ENCODE results near the gene EEFSEC. TPM values are rescaled to one million over a fixed set of nuclear protein-coding genes. Genes with fewer than 3 reads are reported as not detected.

Gene EEFSEC
- total RNA-seq, 1 experiment from 2014 or later: 14.0 TPM

GRCh38 chr3:128320551-128321340 is 167.5 kb downstream of the EEFSEC start:
- Histone ChIP-seq H3K4me3 (ENCODE audit: low read depth, low read length) (no peak overlapping the region), H3K27me3 (replicated peaks; ENCODE audit: control insufficient read depth, insufficient read depth, low read length) (no peaks in the 10 kb centered on the region), H3K9me3 (no peaks in the 10 kb centered on the region), H3K4me1 (peaks cover 23% of the 10 kb centered on the region), H3K36me3 (ENCODE audit: control insufficient read depth, insufficient read depth, low read length) (no peaks in the 10 kb centered on the region)
- peaks cover 11% of the 10 kb centered on the region for H3K4me1 Mint-ChIP-seq (ENCODE audit: low read depth, unreplicated experiment)
- no TSS peak for BruUV-seq (replicated peaks)
- no peak for DNase-seq
- H3K27me3 Mint-ChIP-seq (ENCODE audit: insufficient read depth, unreplicated experiment): no peaks in the 10 kb centered on the region
- no peak overlapping the region for H3K4me3 Mint-ChIP-seq (ENCODE audit: unreplicated experiment)
- POLR2A ChIA-PET: no interaction called here
- peak overlapping the region; percentile 89 for H3K27ac Mint-ChIP-seq (ENCODE audit: unreplicated experiment)
- no peaks in the 10 kb centered on the region for H3K9me3 Mint-ChIP-seq (ENCODE audit: unreplicated experiment)
- no peaks in the 10 kb centered on the region for H3K36me3 Mint-ChIP-seq (ENCODE audit: insufficient read depth, unreplicated experiment)
- CTCF ChIA-PET: interaction anchor here (0.6 kb wide), 1 partner anchor 90 kb away, joined by 3 read pairs; no protein-coding TSS in a partner anchor
- no peak for TF ChIP-seq CTCF (IDR thresholded peaks at IDR 0.05; ENCODE audit: insufficient read depth in 1 of 2, low read depth in 1 of 2, low read length in 1 of 2, severe bottlenecking in 1 of 2, unreplicated experiment in 1 of 2)
- intact Hi-C loops (cut with micrococcal nuclease; ENCODE audit: unreplicated experiment): loop anchor here (5.0 kb wide), 1 partner anchor 52 kb away; no protein-coding TSS in a partner anchor

GRCh38 chr3:128321418-128321817 is 168.1 kb downstream of the EEFSEC start:
- peaks cover 11% of the 10 kb centered on the region for H3K4me1 Mint-ChIP-seq (ENCODE audit: low read depth, unreplicated experiment)
- TF ChIP-seq CTCF (IDR thresholded peaks at IDR 0.05; ENCODE audit: insufficient read depth in 1 of 2, low read depth in 1 of 2, low read length in 1 of 2, severe bottlenecking in 1 of 2, unreplicated experiment in 1 of 2): no peak
- intact Hi-C loops (cut with micrococcal nuclease; ENCODE audit: unreplicated experiment): loop anchor here (5.0 kb wide), 1 partner anchor 51 kb away; no protein-coding TSS in a partner anchor
- no peaks in the 10 kb centered on the region for H3K27me3 Mint-ChIP-seq (ENCODE audit: insufficient read depth, unreplicated experiment)
- Histone ChIP-seq H3K4me3 (ENCODE audit: low read depth, low read length) (no peak overlapping the region), H3K27me3 (replicated peaks; ENCODE audit: control insufficient read depth, insufficient read depth, low read length) (no peaks in the 10 kb centered on the region), H3K36me3 (ENCODE audit: control insufficient read depth, insufficient read depth, low read length) (no peaks in the 10 kb centered on the region), H3K9me3 (no peaks in the 10 kb centered on the region), H3K4me1 (peaks cover 23% of the 10 kb centered on the region)
- no peak for DNase-seq
- POLR2A ChIA-PET: no interaction called here
- no peak overlapping the region for H3K27ac Mint-ChIP-seq (ENCODE audit: unreplicated experiment)
- no peaks in the 10 kb centered on the region for H3K9me3 Mint-ChIP-seq (ENCODE audit: unreplicated experiment)
- no peaks in the 10 kb centered on the region for H3K36me3 Mint-ChIP-seq (ENCODE audit: insufficient read depth, unreplicated experiment)
- H3K4me3 Mint-ChIP-seq (ENCODE audit: unreplicated experiment): no peak overlapping the region
- CTCF ChIA-PET: interaction anchor here (0.6 to 1.6 kb wide), 3 partner anchors 13 to 90 kb away, joined by 3 to 7 read pairs (median 3); no protein-coding TSS in a partner anchor
- BruUV-seq (replicated peaks): no TSS peak

- peaks cover 23% of the 10 kb centered on the region for H3K4me1 ChIP-seq
- H3K36me3 Mint-ChIP-seq (ENCODE audit: insufficient read depth, unreplicated experiment): no peaks in the 10 kb centered on the region
- no peaks in the 10 kb centered on the region for H3K27me3 Mint-ChIP-seq (ENCODE audit: insufficient read depth, unreplicated experiment)
- intact Hi-C loops (cut with micrococcal nuclease; ENCODE audit: unreplicated experiment): loop anchor here (5.0 kb wide), 1 partner anchor 50 kb away; no protein-coding TSS in a partner anchor
- no peak overlapping the region for H3K4me3 Mint-ChIP-seq (ENCODE audit: unreplicated experiment)
- no peaks in the 10 kb centered on the region for H3K9me3 ChIP-seq
- TF ChIP-seq CTCF (IDR thresholded peaks at IDR 0.05; ENCODE audit: insufficient read depth in 1 of 2, low read depth in 1 of 2, low read length in 1 of 2, severe bottlenecking in 1 of 2, unreplicated experiment in 1 of 2): peak in 1 of 2 experiments; percentile 23
- no peaks in the 10 kb centered on the region for H3K27me3 ChIP-seq (replicated peaks; ENCODE audit: control insufficient read depth, insufficient read depth, low read length)
- H3K9me3 Mint-ChIP-seq (ENCODE audit: unreplicated experiment): no peaks in the 10 kb centered on the region
- ChIA-PET CTCF (interaction anchor here (0.9 to 1.6 kb wide), 4 partner anchors 13 to 151 kb away, joined by 3 to 7 read pairs (median 3); no protein-coding TSS in a partner anchor), POLR2A (no interaction called here)
- no TSS peak for BruUV-seq (replicated peaks)
- H3K4me1 Mint-ChIP-seq (ENCODE audit: low read depth, unreplicated experiment): peaks cover 11% of the 10 kb centered on the region
- peak in 1 of 2 experiments; percentile 34 for DNase-seq
- no peak overlapping the region for H3K4me3 ChIP-seq (ENCODE audit: low read depth, low read length)
- H3K27ac Mint-ChIP-seq (ENCODE audit: unreplicated experiment): no peak overlapping the region
- no peaks in the 10 kb centered on the region for H3K36me3 ChIP-seq (ENCODE audit: control insufficient read depth, insufficient read depth, low read length)
Measured at GRCh38 chr3:128322030-128323022, 169.0 kb downstream of the EEFSEC start.
